Uterus (tissue), 2 donors: ENCODE results near the gene ACSS2.

Experiments used
- POLR2A ChIP-seq, 2 donors: fragments of 450-650 bp; IDR thresholded peaks; one replicate each; pipeline ENCODE4 v1.6.1; 2016; ENCODE audit warnings: antibody characterized with exemption in 2 of 2, mild to moderate bottlenecking in 1 of 2, moderate library complexity in 1 of 2
- TF ChIP-seq, protein P1 (sequence below), 4 experiments: fragments of 200-600 bp in 2 of 4; fragments of 450-650 bp in 2 of 4; sonication (generic) in 2 of 4; IDR thresholded peaks; one replicate each; pipeline ENCODE4 v1.5.1; 2016 to 2019; ENCODE audit warnings: antibody characterized with exemption in 4 of 4, mild to moderate bottlenecking in 2 of 4, moderate library complexity in 1 of 4

DNA sequence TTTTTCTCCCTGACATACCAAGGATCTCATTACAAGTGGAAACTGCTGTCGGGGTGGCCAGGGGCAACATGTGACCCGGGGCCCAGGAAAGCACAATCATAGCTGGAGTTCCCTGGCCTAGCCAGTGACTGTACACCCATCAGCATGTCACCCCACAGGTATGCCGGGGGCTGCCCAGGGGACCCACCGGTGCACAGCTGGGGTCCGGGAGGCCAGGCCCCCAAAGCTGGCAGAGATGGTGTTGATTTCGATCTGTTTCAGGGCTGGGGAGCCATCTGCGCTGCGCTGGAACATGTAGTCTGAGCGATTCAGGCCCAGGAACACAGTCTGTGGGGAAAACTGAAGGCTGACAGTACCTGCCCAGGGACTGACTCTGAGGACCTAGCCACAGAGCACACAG is 65.9 kb downstream of the ACSS2 start:
- TF ChIP-seq POLR2A (IDR thresholded peaks at IDR 0.05), result no peak
- TF ChIP-seq, protein P1, sequence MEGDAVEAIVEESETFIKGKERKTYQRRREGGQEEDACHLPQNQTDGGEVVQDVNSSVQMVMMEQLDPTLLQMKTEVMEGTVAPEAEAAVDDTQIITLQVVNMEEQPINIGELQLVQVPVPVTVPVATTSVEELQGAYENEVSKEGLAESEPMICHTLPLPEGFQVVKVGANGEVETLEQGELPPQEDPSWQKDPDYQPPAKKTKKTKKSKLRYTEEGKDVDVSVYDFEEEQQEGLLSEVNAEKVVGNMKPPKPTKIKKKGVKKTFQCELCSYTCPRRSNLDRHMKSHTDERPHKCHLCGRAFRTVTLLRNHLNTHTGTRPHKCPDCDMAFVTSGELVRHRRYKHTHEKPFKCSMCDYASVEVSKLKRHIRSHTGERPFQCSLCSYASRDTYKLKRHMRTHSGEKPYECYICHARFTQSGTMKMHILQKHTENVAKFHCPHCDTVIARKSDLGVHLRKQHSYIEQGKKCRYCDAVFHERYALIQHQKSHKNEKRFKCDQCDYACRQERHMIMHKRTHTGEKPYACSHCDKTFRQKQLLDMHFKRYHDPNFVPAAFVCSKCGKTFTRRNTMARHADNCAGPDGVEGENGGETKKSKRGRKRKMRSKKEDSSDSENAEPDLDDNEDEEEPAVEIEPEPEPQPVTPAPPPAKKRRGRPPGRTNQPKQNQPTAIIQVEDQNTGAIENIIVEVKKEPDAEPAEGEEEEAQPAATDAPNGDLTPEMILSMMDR (IDR thresholded peaks at IDR 0.05), result no peak
